ENCODE measurements around the gene SCAF8.

DNA sequence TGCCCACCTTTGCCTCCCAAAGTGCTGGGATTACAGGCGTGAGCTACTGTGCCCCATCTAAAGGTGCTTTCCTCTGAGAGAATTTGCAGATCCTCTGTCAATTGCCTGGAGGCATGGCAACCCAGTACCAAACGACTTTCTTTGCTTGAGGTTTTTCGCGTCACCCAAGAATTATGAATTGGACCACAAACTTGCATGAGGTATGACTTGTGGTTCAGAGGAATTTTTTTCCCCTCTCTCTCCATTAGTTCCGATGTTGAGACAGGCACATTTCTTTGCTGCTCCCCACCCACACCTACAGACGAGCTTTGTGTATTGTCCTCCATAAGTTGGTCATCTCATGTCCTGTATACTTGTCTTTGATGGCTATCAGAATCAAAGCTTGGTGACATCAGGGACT lies 11.8 kb upstream of the SCAF8 start:
- TF ChIP-seq EZH2 (IDR thresholded peaks at IDR 0.05; ENCODE audit: borderline replicate concordance, insufficient read depth, low read depth, low read length, poor library complexity, severe bottlenecking), result no peak
- TF ChIP-seq, protein P1, sequence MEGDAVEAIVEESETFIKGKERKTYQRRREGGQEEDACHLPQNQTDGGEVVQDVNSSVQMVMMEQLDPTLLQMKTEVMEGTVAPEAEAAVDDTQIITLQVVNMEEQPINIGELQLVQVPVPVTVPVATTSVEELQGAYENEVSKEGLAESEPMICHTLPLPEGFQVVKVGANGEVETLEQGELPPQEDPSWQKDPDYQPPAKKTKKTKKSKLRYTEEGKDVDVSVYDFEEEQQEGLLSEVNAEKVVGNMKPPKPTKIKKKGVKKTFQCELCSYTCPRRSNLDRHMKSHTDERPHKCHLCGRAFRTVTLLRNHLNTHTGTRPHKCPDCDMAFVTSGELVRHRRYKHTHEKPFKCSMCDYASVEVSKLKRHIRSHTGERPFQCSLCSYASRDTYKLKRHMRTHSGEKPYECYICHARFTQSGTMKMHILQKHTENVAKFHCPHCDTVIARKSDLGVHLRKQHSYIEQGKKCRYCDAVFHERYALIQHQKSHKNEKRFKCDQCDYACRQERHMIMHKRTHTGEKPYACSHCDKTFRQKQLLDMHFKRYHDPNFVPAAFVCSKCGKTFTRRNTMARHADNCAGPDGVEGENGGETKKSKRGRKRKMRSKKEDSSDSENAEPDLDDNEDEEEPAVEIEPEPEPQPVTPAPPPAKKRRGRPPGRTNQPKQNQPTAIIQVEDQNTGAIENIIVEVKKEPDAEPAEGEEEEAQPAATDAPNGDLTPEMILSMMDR (IDR thresholded peaks at IDR 0.05), result no peak
